HUES64 (cell line): ENCODE results near the gene CHAMP1.

Experiments used
- H3K27ac ChIP-seq: 2 replicates; pipeline ENCODE4 v1.7.0; 2013; ENCODE audit warnings: low read depth, low read length, inconsistent platforms
- H3K27me3 ChIP-seq: 2 replicates; pipeline ENCODE4 v1.6.1; 2013; ENCODE audit warnings: mild to moderate bottlenecking, low read length; ENCODE audit not compliant: insufficient read depth
- H3K36me3 ChIP-seq: 2 replicates; pipeline ENCODE4 v1.6.1; 2013; ENCODE audit warnings: mild to moderate bottlenecking, low read length; ENCODE audit not compliant: insufficient read depth
- H3K4me1 ChIP-seq: 2 replicates; pipeline ENCODE4 v1.6.1; 2013; ENCODE audit warnings: mild to moderate bottlenecking, low read length, moderate library complexity; ENCODE audit not compliant: insufficient read depth
- H3K4me3 ChIP-seq: 2 replicates; pipeline ENCODE4 v1.5.1; 2013; ENCODE audit warnings: mild to moderate bottlenecking, low read length, moderate library complexity
- H3K9ac ChIP-seq: 2 replicates; pipeline ENCODE4 v1.6.1; 2013; ENCODE audit warnings: mild to moderate bottlenecking, low read depth, low read length
- H3K9me3 ChIP-seq: 2 replicates; pipeline ENCODE4 v1.6.1; 2013; ENCODE audit warnings: low read depth, low read length; ENCODE audit not compliant: insufficient read depth
- WGBS: fragments of 150-250, 120-280 bp; methylation state at CpG from one replicate; pipeline ENCODE4 v1.1.7; 2013; ENCODE audit warnings: missing lambda C conversion rate; 5-methylcytosine and 5-hydroxymethylcytosine counted together

CHAMP1 gene

GRCh38 chr13:114282041-114282670, 32.1 kb upstream of the CHAMP1 start:
- H3K27me3 ChIP-seq, result no peaks in the 10 kb centered on the region
- no peaks in the 10 kb centered on the region for H3K9me3 ChIP-seq
- peaks cover 55% of the 10 kb centered on the region for H3K36me3 ChIP-seq
- WGBS, result under 1% methylated on average over 46 of the region's 50 CpGs
- peak overlapping the region; percentile 98 for H3K27ac ChIP-seq
- H3K9ac ChIP-seq, result peak overlapping the region; percentile 99
- peaks cover 12% of the 10 kb centered on the region for H3K4me1 ChIP-seq
- peak overlapping the region; percentile 100 for H3K4me3 ChIP-seq

GRCh38 chr13:114283576-114283975, 30.7 kb upstream of the CHAMP1 start:
- WGBS, result 75% methylated on average over 2 of the region's 3 CpGs
- H3K9ac ChIP-seq, result no peak overlapping the region
- H3K4me1 ChIP-seq, result peaks cover 12% of the 10 kb centered on the region
- H3K4me3 ChIP-seq, result 0 out of 2 replicates have a peak overlapping the region, but pooled peaks have one; percentile 100
- no peaks in the 10 kb centered on the region for H3K9me3 ChIP-seq
- peaks cover 57% of the 10 kb centered on the region for H3K36me3 ChIP-seq
- no peaks in the 10 kb centered on the region for H3K27me3 ChIP-seq
- H3K27ac ChIP-seq, result no peak overlapping the region

GRCh38 chr13:114284680-114285079, 29.6 kb upstream of the CHAMP1 start:
- Histone ChIP-seq H3K27me3 (no peaks in the 10 kb centered on the region), H3K36me3 (peaks cover 63% of the 10 kb centered on the region), H3K27ac (no peak overlapping the region), H3K9me3 (no peaks in the 10 kb centered on the region), H3K4me3 (no peak overlapping the region), H3K4me1 (peaks cover 11% of the 10 kb centered on the region), H3K9ac (no peak overlapping the region)
- WGBS, result 96% methylated on average over 8 of the region's 8 CpGs

GRCh38 chr13:114285166-114285808, 29.0 kb upstream of the CHAMP1 start:
- WGBS, result 97% methylated on average over 4 of the region's 4 CpGs
- no peak overlapping the region for H3K27ac ChIP-seq

GRCh38 chr13:114286808-114287207, 27.5 kb upstream of the CHAMP1 start:
- no peak overlapping the region for H3K9ac ChIP-seq
- 96% methylated on average over 8 of the region's 8 CpGs for WGBS
- no peak overlapping the region for H3K4me3 ChIP-seq
- H3K27me3 ChIP-seq, result no peaks in the 10 kb centered on the region
- H3K36me3 ChIP-seq, result peaks cover 84% of the 10 kb centered on the region
- H3K27ac ChIP-seq, result no peak overlapping the region
- no peaks in the 10 kb centered on the region for H3K4me1 ChIP-seq
- H3K9me3 ChIP-seq, result no peaks in the 10 kb centered on the region

More at GRCh38 chr13:114285166-114285808, 29.0 kb upstream of the CHAMP1 start:
- H3K27me3 ChIP-seq, result no peaks in the 10 kb centered on the region
- no peaks in the 10 kb centered on the region for H3K9me3 ChIP-seq
- no peak overlapping the region for H3K9ac ChIP-seq
- no peak overlapping the region for H3K4me3 ChIP-seq
- peaks cover 69% of the 10 kb centered on the region for H3K36me3 ChIP-seq
- peaks cover 5% of the 10 kb centered on the region for H3K4me1 ChIP-seq

GRCh38 chr13:114288157-114288591, 26.1 kb upstream of the CHAMP1 start:
- Histone ChIP-seq H3K9me3 (no peaks in the 10 kb centered on the region), H3K4me1 (no peaks in the 10 kb centered on the region), H3K27ac (no peak overlapping the region), H3K4me3 (no peak overlapping the region), H3K9ac (no peak overlapping the region), H3K36me3 (peaks cover 93% of the 10 kb centered on the region), H3K27me3 (no peaks in the 10 kb centered on the region)
- WGBS, result 95% methylated on average over 8 of the region's 8 CpGs

- 96% methylated on average over 10 of the region's 10 CpGs for WGBS
- no peak overlapping the region for H3K4me3 ChIP-seq
- no peak overlapping the region for H3K9ac ChIP-seq
- H3K4me1 ChIP-seq, result no peaks in the 10 kb centered on the region
- H3K36me3 ChIP-seq, result peaks cover 72% of the 10 kb centered on the region
- H3K9me3 ChIP-seq, result no peaks in the 10 kb centered on the region
- no peak overlapping the region for H3K27ac ChIP-seq
- H3K27me3 ChIP-seq, result no peaks in the 10 kb centered on the region
These were observed 17.9 kb upstream of the CHAMP1 start for GRCh38 chr13:114296448-114296847.

GRCh38 chr13:114296902-114297301, 17.4 kb upstream of the CHAMP1 start:
- no peak overlapping the region for H3K9ac ChIP-seq
- H3K27ac ChIP-seq, result no peak overlapping the region
- WGBS, result 95% methylated on average over 4 of the region's 5 CpGs
- H3K4me1 ChIP-seq, result no peaks in the 10 kb centered on the region
- H3K27me3 ChIP-seq, result no peaks in the 10 kb centered on the region
- peaks cover 72% of the 10 kb centered on the region for H3K36me3 ChIP-seq
- H3K9me3 ChIP-seq, result no peaks in the 10 kb centered on the region
- no peak overlapping the region for H3K4me3 ChIP-seq

GRCh38 chr13:114298866-114299265, 15.4 kb upstream of the CHAMP1 start:
- H3K27ac ChIP-seq, result no peak overlapping the region
- no peaks in the 10 kb centered on the region for H3K27me3 ChIP-seq
- no peaks in the 10 kb centered on the region for H3K9me3 ChIP-seq
- no peak overlapping the region for H3K9ac ChIP-seq
- H3K36me3 ChIP-seq, result peaks cover 74% of the 10 kb centered on the region
- WGBS, result 91% methylated on average over 12 of the region's 12 CpGs
- H3K4me1 ChIP-seq, result no peaks in the 10 kb centered on the region
- H3K4me3 ChIP-seq, result no peak overlapping the region

- Histone ChIP-seq H3K36me3 (peaks cover 79% of the 10 kb centered on the region), H3K27me3 (no peaks in the 10 kb centered on the region), H3K4me3 (no peak overlapping the region), H3K27ac (no peak overlapping the region), H3K4me1 (no peaks in the 10 kb centered on the region), H3K9me3 (no peaks in the 10 kb centered on the region), H3K9ac (no peak overlapping the region)
- 97% methylated on average over 11 of the region's 12 CpGs for WGBS
These were observed 14.5 kb upstream of the CHAMP1 start for GRCh38 chr13:114299604-114300305.

GRCh38 chr13:114303700-114304327, 10.5 kb upstream of the CHAMP1 start:
- Histone ChIP-seq H3K9ac (no peak overlapping the region), H3K36me3 (peaks cover 76% of the 10 kb centered on the region), H3K4me3 (no peak overlapping the region), H3K9me3 (no peaks in the 10 kb centered on the region), H3K4me1 (no peaks in the 10 kb centered on the region), H3K27me3 (no peaks in the 10 kb centered on the region), H3K27ac (no peak overlapping the region)
- WGBS, result 96% methylated on average over 11 of the region's 11 CpGs
